Activated naive CD8-positive, alpha-beta T cell treated with anti-CD3 and anti-CD28 coated beads, Interleukin-2, amount 50 U/mL, for 16 hours (primary cell): ENCODE measurements around the gene NAP1L1.

Experiments used
- DNase-seq: peaks from one replicate; pipeline ENCODE4 v3.0.0-alpha.2; 2020; ENCODE audit warnings: low read depth, low spot score

The NAP1L1 gene

GRCh38 chr12:76083904-76084862 lies at the start of gene NAP1L1:
TSS of gene NAP1L1 (minus strand) at chr12:76084685. CDS start at chr12:76074219, 10,466 bp downstream.
- DNase-seq, result peak; percentile 94

GRCh38 chr12:76127588-76127987 lies 43.1 kb upstream of the NAP1L1 start:
- no peak for DNase-seq

- DNase-seq, result no peak
Measured at GRCh38 chr12:76124456-76124855, 40.0 kb upstream of the NAP1L1 start.

GRCh38 chr12:76123259-76124212 lies 39.1 kb upstream of the NAP1L1 start:
- DNase-seq, result no peak

GRCh38 chr12:76119887-76120286 lies 35.4 kb upstream of the NAP1L1 start:
- no peak for DNase-seq

GRCh38 chr12:76117751-76118150 lies 33.3 kb upstream of the NAP1L1 start:
- no peak for DNase-seq

GRCh38 chr12:76117067-76117691 lies 32.7 kb upstream of the NAP1L1 start:
- no peak for DNase-seq

- DNase-seq, result no peak
Measured at GRCh38 chr12:76113800-76114757, 29.6 kb upstream of the NAP1L1 start.

GRCh38 chr12:76111209-76111749 lies 26.8 kb upstream of the NAP1L1 start:
- no peak for DNase-seq

- no peak for DNase-seq
Measured at GRCh38 chr12:76109879-76110278, 25.4 kb upstream of the NAP1L1 start.

GRCh38 chr12:76108356-76108755 lies 23.9 kb upstream of the NAP1L1 start:
- no peak for DNase-seq

- DNase-seq, result no peak
Measured at GRCh38 chr12:76106631-76107030, 22.1 kb upstream of the NAP1L1 start.

GRCh38 chr12:76103958-76104357 lies 19.5 kb upstream of the NAP1L1 start:
- no peak for DNase-seq

- DNase-seq, result no peak
Measured at GRCh38 chr12:76101739-76102385, 17.4 kb upstream of the NAP1L1 start.

- no peak for DNase-seq
Measured at GRCh38 chr12:76096079-76096646, 11.7 kb upstream of the NAP1L1 start.

- DNase-seq, result no peak
Measured at GRCh38 chr12:76094754-76095153, 10.3 kb upstream of the NAP1L1 start.

- no peak for DNase-seq
Measured at GRCh38 chr12:76091246-76091754, 6.8 kb upstream of the NAP1L1 start.

- DNase-seq, result peak; percentile 9
Measured at GRCh38 chr12:76085520-76085868, 1.0 kb upstream of the NAP1L1 start.

GRCh38 chr12:76084863-76085519 lies 506 bp upstream of the NAP1L1 start:
- DNase-seq, result peak; percentile 17
